GM13976 (cell line): ENCODE measurements around the gene MTMR11.
"Not testable (repeated sequence)": the region's sequence is repeated elsewhere in the genome, so short reads cannot be mapped to it uniquely, and the experiment has no call there.

Experiments
- DNase-seq: peaks from one replicate; pipeline ENCODE4 v3.0.0; 2012; ENCODE audit warnings: low spot score
- CTCF ChIP-seq: IDR thresholded peaks from 2 replicates; pipeline ENCODE4 v1.5.1; 2012; ENCODE audit warnings: borderline replicate concordance, mild to moderate bottlenecking; ENCODE audit not compliant: insufficient read depth; ENCODE audit errors: extremely low read depth, missing control alignments, control extremely low read depth
- in situ Hi-C: fragments of 300-500 bp; cut with MboI; formaldehyde crosslinking; loops from one replicate; pipeline ENCODE4 v1.12.0; 2022; ENCODE audit warnings: low sequenced_read_pairs, mixed read lengths, inconsistent platforms; ENCODE audit not compliant: unreplicated experiment

MTMR11 gene

GRCh38 chr1:149962039-149962647 is 25.5 kb upstream of the MTMR11 start:
- TF ChIP-seq CTCF: peak; percentile 57
- DNase-seq: peak; percentile 66
- in situ Hi-C loops: loop anchor here (25.0 kb wide), 1 partner anchor 200 kb away; no protein-coding TSS in a partner anchor

- in situ Hi-C loops: loop anchor here (5.0 to 25.0 kb wide), 2 partner anchors 95 to 205 kb away; no protein-coding TSS in a partner anchor
Observed at GRCh38 chr1:149957548-149957947, 20.9 kb upstream of the MTMR11 start.

GRCh38 chr1:149949911-149950310 is 13.2 kb upstream of the MTMR11 start:
- no peak for TF ChIP-seq CTCF
- in situ Hi-C loops: loop anchor here (25.0 kb wide), 1 partner anchor 212 kb away; no protein-coding TSS in a partner anchor
- no peak for DNase-seq

More at GRCh38 chr1:149957548-149957947, 20.9 kb upstream of the MTMR11 start:
- not testable (repeated sequence) for DNase-seq

- no peak for DNase-seq
- TF ChIP-seq CTCF: no peak
- in situ Hi-C loops: no loop called here
Observed at GRCh38 chr1:149945206-149945605, 8.5 kb upstream of the MTMR11 start.

- TF ChIP-seq CTCF: no peak
- no peak for DNase-seq
- in situ Hi-C loops: no loop called here
Observed at GRCh38 chr1:149942885-149943284, 6.2 kb upstream of the MTMR11 start.

GRCh38 chr1:149942207-149942606 is 5.5 kb upstream of the MTMR11 start:
- in situ Hi-C loops: no loop called here
- no peak for TF ChIP-seq CTCF
- DNase-seq: no peak

GRCh38 chr1:149940427-149940826 is 3.7 kb upstream of the MTMR11 start:
- no peak for TF ChIP-seq CTCF
- no peak for DNase-seq
- in situ Hi-C loops: no loop called here

- DNase-seq, in situ Hi-C loops: not testable (repeated sequence)
Observed at GRCh38 chr1:149938668-149939003, 2.0 kb upstream of the MTMR11 start.
